Fibroblast of lung (primary cell): ENCODE measurements around the gene SLC5A1. TPM values are rescaled to one million over a fixed set of nuclear protein-coding genes. Genes with fewer than 3 reads are reported as not detected.
"Not testable (repeated sequence)": the region's sequence is repeated elsewhere in the genome, so short reads cannot be mapped to it uniquely, and the experiment has no call there.

Experiments
- DNase-seq, 2 donors: peaks; one replicate each; pipeline versions ENCODE4 v3.0.0 to v3.0.0-alpha.2; 2010; ENCODE audit warnings: low read depth in 2 of 2
- H2AFZ ChIP-seq: 2 replicates; pipeline ENCODE4 v1.5.1; 2012; ENCODE audit warnings: low read length, control low read depth, inconsistent platforms
- H3K27ac ChIP-seq: 2 replicates; pipeline ENCODE4 v1.5.1; 2011; ENCODE audit warnings: low read length, control low read depth; ENCODE audit not compliant: insufficient read depth
- H3K27me3 ChIP-seq: 2 replicates; pipeline ENCODE4 v1.5.1; 2011; ENCODE audit warnings: mild to moderate bottlenecking, low read length; ENCODE audit not compliant: control insufficient read depth, insufficient read depth
- H3K36me3 ChIP-seq: 2 replicates; pipeline ENCODE4 v1.5.1; 2011; ENCODE audit warnings: low read length; ENCODE audit not compliant: control insufficient read depth, insufficient read depth
- H3K4me1 ChIP-seq: 2 replicates; pipeline ENCODE4 v1.5.1; 2011; ENCODE audit warnings: low read length; ENCODE audit not compliant: control insufficient read depth, insufficient read depth; ENCODE audit errors: extremely low read depth
- H3K4me2 ChIP-seq: 2 replicates; pipeline ENCODE4 v1.5.1; 2011; ENCODE audit warnings: low read length, control low read depth; ENCODE audit not compliant: insufficient read depth; ENCODE audit errors: extremely low read depth
- H3K4me3 ChIP-seq, 4 experiments: fragments of 200-600 bp in 1 of 4; sonication (generic) in 1 of 4; replicated peaks in 1 of 4; 2 replicates each; pipeline ENCODE4 v1.5.1; 2011 to 2016; ENCODE audit warnings: low read length in 4 of 4, low read depth in 3 of 4, mild to moderate bottlenecking in 3 of 4, control low read depth in 2 of 4, inconsistent platforms in 1 of 4, mixed read lengths in 1 of 4; ENCODE audit not compliant: insufficient read depth in 1 of 4; ENCODE audit errors: control extremely low read depth in 1 of 4
- H3K79me2 ChIP-seq: 2 replicates; pipeline ENCODE4 v1.5.1; 2012; ENCODE audit warnings: mild to moderate bottlenecking, low read length, inconsistent platforms; ENCODE audit not compliant: control insufficient read depth, insufficient read depth
- H3K9ac ChIP-seq: 2 replicates; pipeline ENCODE4 v1.5.1; 2011; ENCODE audit warnings: mild to moderate bottlenecking, low read length, control low read depth; ENCODE audit not compliant: insufficient read depth
- H3K9me3 ChIP-seq: 2 replicates; pipeline ENCODE4 v1.5.1; 2012; ENCODE audit warnings: low read depth, low read length; ENCODE audit not compliant: control insufficient read depth, insufficient read depth
- H4K20me1 ChIP-seq: 2 replicates; pipeline ENCODE4 v1.5.1; 2011; ENCODE audit warnings: low read length; ENCODE audit not compliant: control insufficient read depth, insufficient read depth; ENCODE audit errors: extremely low read depth
- EZH2 ChIP-seq: IDR thresholded peaks from 2 replicates; pipeline ENCODE4 v1.5.1; 2012; ENCODE audit warnings: low read length, control low read depth, mild to moderate bottlenecking; ENCODE audit errors: missing control alignments
- polyA plus RNA-seq, 2 donors: library from polyadenylated mRNA; depleted of rRNA in 1 of 2; stranded (reverse) in 1 of 2; unstranded in 1 of 2; fragments of >200 nt; gene quantifications; 2 replicates each; pipeline ENCODE4 v1.2.1, GENCODE V29; 2011 to 2012; ENCODE audit warnings: missing spikeins in 1 of 2
- total RNA-seq: library from RNA; depleted of rRNA; stranded (reverse); fragments of >200 nt; gene quantifications from 2 replicates; pipeline ENCODE4 v1.2.1, GENCODE V29; 2014
- TF ChIP-seq, protein P1 (sequence below), 2 donors: IDR thresholded peaks in 1 of 2; conservative IDR thresholded peaks in 1 of 2; 1 replicate in 1 of 2; 2 replicates in 1 of 2; pipeline ENCODE4 v1.5.1; 2011 to 2012; ENCODE audit warnings: low read length in 2 of 2, control low read depth in 1 of 2, inconsistent platforms in 1 of 2, low read depth in 1 of 2, mild to moderate bottlenecking in 1 of 2

SLC5A1 gene
- total and polyA plus RNA-seq, 2 donors (not counting 1 experiment from before 2014, with no cell fraction given): not detected

DNA sequence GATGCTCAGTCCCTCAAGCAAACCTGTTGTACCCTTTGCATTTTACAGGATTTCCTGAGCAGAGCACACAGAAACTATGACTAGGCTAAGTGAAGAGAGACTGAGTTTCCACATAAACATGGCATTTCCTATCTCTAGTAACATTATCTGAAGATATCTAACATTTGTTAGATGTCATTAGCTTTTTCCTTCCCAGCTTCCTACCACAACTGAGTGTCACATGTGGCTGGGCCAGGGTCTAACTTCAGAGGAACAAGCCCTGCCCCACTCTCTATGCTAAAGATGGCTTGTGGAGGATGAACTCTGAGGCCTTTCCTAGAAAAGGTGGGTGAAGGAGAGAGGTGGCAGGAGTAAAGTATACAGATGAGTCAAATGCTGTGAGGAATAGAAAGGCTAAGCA is 99.5 kb downstream of the SLC5A1 start:
- Histone ChIP-seq H3K4me1 (no peaks in the 10 kb centered on the region), H4K20me1 (no peaks in the 10 kb centered on the region), H3K9ac (no peak overlapping the region), H3K4me2 (no peak overlapping the region), H3K36me3 (no peaks in the 10 kb centered on the region), H3K9me3 (no peaks in the 10 kb centered on the region), H3K79me2 (no peaks in the 10 kb centered on the region), H3K27me3 (no peaks in the 10 kb centered on the region), H2AFZ (no peak overlapping the region), H3K4me3 (no peak overlapping the region), H3K27ac (no peak overlapping the region)
- no peak for DNase-seq
- TF ChIP-seq EZH2: no peak
- TF ChIP-seq, protein P1, sequence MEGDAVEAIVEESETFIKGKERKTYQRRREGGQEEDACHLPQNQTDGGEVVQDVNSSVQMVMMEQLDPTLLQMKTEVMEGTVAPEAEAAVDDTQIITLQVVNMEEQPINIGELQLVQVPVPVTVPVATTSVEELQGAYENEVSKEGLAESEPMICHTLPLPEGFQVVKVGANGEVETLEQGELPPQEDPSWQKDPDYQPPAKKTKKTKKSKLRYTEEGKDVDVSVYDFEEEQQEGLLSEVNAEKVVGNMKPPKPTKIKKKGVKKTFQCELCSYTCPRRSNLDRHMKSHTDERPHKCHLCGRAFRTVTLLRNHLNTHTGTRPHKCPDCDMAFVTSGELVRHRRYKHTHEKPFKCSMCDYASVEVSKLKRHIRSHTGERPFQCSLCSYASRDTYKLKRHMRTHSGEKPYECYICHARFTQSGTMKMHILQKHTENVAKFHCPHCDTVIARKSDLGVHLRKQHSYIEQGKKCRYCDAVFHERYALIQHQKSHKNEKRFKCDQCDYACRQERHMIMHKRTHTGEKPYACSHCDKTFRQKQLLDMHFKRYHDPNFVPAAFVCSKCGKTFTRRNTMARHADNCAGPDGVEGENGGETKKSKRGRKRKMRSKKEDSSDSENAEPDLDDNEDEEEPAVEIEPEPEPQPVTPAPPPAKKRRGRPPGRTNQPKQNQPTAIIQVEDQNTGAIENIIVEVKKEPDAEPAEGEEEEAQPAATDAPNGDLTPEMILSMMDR (conservative IDR thresholded peaks at IDR 0.05 in 1 of 2, IDR thresholded peaks at IDR 0.05 in 1 of 2; ENCODE audit: low read depth in 1 of 2, low read length in 2 of 2): no peak

DNA sequence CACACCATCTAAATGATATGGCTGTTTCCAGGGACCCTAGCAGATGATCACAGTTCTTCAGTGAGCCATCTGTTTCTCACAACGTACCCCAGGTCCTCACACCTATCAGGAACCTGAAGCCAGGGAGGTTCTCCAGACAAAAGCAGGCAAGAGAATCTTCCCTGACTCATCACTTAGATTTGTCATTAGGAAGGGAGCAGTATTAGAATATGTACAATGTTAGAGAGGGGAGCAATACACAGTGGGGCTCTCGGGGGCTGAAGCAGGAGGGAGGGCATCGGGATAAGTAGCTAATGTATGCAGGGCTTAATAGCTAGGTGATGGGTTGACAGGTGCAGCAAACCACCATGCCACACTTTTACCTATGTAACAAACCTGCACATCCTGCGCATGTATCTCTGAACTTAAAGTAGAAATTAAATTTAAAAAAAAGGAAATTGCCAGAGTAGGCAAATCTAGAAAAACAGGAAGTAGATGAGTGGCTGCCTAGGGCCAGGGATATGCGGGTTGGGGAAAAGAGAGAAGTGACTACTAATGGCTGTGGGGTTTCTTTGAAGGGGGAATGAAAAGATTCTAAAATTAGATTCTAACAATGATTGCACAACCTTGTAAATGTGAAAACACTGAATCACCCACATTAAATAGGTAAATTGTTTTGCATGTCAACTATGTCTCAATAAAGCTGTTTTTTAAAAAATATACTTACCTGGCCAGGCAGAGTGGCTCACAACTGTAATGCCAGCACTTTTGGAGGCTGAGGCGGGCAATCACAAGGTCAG is 101.6 kb downstream of the SLC5A1 start:
- H3K79me2 ChIP-seq: no peaks in the 10 kb centered on the region
- H3K9ac ChIP-seq: no peak overlapping the region
- no peaks in the 10 kb centered on the region for H3K36me3 ChIP-seq
- H3K27me3 ChIP-seq: no peaks in the 10 kb centered on the region
- no peak overlapping the region for H3K4me2 ChIP-seq
- no peaks in the 10 kb centered on the region for H3K9me3 ChIP-seq
- H2AFZ ChIP-seq: no peak overlapping the region
- TF ChIP-seq, protein P1 (conservative IDR thresholded peaks at IDR 0.05 in 1 of 2, IDR thresholded peaks at IDR 0.05 in 1 of 2; ENCODE audit: low read depth in 1 of 2, low read length in 2 of 2): no peak
- TF ChIP-seq EZH2: no peak
- H3K4me1 ChIP-seq: no peaks in the 10 kb centered on the region
- DNase-seq: no peak
- no peak overlapping the region for H3K27ac ChIP-seq
- H3K4me3 ChIP-seq: no peak overlapping the region
- H4K20me1 ChIP-seq: no peaks in the 10 kb centered on the region

GRCh38 chr22:32147128-32147527 is 104.1 kb downstream of the SLC5A1 start:
- H3K36me3 ChIP-seq, DNase-seq, H3K79me2 ChIP-seq, H3K9ac ChIP-seq, H3K4me2 ChIP-seq, H3K27ac ChIP-seq, H3K4me1 ChIP-seq, H4K20me1 ChIP-seq, H2AFZ ChIP-seq, H3K9me3 ChIP-seq, H3K27me3 ChIP-seq, H3K4me3 ChIP-seq: not testable (repeated sequence)

- not testable (repeated sequence) for H4K20me1 ChIP-seq, H3K4me2 ChIP-seq, DNase-seq, H3K4me3 ChIP-seq, H3K79me2 ChIP-seq, H3K9ac ChIP-seq, H3K27me3 ChIP-seq, H3K27ac ChIP-seq, H3K4me1 ChIP-seq, H3K36me3 ChIP-seq, H3K9me3 ChIP-seq, H2AFZ ChIP-seq
Observed at GRCh38 chr22:32148372-32148771, 105.3 kb downstream of the SLC5A1 start.

- not testable (repeated sequence) for H2AFZ ChIP-seq, H3K27ac ChIP-seq, H3K4me2 ChIP-seq, H3K79me2 ChIP-seq, H3K27me3 ChIP-seq, H3K36me3 ChIP-seq, H3K4me3 ChIP-seq, H3K9me3 ChIP-seq, H4K20me1 ChIP-seq, H3K9ac ChIP-seq, H3K4me1 ChIP-seq, DNase-seq
Observed at GRCh38 chr22:32150647-32151046, 107.6 kb downstream of the SLC5A1 start.
